ENCODE data around the gene RTN4.

DNA sequence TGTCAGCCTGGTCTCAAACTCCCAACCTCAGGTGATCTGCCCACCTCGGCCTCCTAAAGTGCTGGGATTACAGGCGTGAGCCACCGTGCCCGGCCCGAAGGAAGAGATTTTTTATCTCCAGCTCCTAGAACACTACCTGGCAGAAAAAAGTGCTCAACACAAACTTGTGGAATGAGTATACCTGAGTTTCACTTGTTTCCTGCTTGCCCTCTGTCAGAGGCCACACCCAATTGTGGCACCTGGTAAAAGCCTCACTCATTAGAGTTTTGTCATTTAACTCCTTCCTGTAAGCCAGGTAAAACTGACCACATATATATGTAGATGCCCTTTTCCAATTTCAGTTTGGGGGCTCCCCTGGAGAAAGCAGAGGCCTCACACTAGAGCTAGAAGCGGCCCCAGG is 42.2 kb upstream of the RTN4 start:
- TF ChIP-seq NFRKB (IDR thresholded peaks at IDR 0.05), result no peak
- TF ChIP-seq, protein P1, sequence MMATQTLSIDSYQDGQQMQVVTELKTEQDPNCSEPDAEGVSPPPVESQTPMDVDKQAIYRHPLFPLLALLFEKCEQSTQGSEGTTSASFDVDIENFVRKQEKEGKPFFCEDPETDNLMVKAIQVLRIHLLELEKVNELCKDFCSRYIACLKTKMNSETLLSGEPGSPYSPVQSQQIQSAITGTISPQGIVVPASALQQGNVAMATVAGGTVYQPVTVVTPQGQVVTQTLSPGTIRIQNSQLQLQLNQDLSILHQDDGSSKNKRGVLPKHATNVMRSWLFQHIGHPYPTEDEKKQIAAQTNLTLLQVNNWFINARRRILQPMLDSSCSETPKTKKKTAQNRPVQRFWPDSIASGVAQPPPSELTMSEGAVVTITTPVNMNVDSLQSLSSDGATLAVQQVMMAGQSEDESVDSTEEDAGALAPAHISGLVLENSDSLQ (IDR thresholded peaks at IDR 0.05), result no peak
- TF ChIP-seq SUZ12 (IDR thresholded peaks at IDR 0.05), result no peak
- TF ChIP-seq BHLHE40 (IDR thresholded peaks at IDR 0.05; ENCODE audit: borderline replicate concordance), result no peak
- TF ChIP-seq TARDBP (IDR thresholded peaks at IDR 0.05), result no peak
- no peak for TF ChIP-seq SP1 (IDR thresholded peaks at IDR 0.05)
- no peak for TF ChIP-seq ARNT (IDR thresholded peaks at IDR 0.05)
- no peak for TF ChIP-seq FOXA1 (IDR thresholded peaks at IDR 0.05)
- no peak for TF ChIP-seq L3MBTL2 (conservative IDR thresholded peaks at IDR 0.05)
- no peak for TF ChIP-seq ELF4 (IDR thresholded peaks at IDR 0.05)
- no peak for TF ChIP-seq CTBP1 (IDR thresholded peaks at IDR 0.05; ENCODE audit: borderline replicate concordance)
- no peak for TF ChIP-seq FOXM1 (IDR thresholded peaks at IDR 0.05; ENCODE audit: borderline replicate concordance)

Measured in HEK293T (cell line).